ENCODE measurements around the gene TEX13D.

Gene TEX13D

DNA sequence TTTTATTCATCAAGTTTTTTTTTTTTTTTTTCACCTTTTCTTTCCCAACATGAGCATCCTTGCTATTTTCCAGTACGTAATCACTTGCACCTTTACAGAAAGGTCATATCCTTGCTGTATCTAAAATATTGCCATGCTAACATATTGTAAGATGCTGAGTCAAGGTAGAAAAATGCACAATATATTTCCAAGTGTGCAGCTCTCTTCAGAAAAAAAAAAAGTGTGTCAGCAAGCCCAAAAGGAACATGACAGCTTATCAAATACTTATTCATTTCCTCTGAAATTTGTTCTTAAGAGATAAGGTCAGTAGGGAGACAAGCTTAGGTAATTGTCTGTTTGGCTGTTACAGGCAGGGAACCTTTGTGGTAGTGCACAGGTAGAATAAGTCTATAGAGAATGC lies 40.9 kb downstream of the TEX13D start:
- no peak for DNase-seq (ENCODE audit: low read depth in 2 of 2)
- no peak for TF ChIP-seq CTCF (IDR thresholded peaks at IDR 0.05; ENCODE audit: low read depth, low read length)
- no peak overlapping the region for H3K4me3 ChIP-seq (replicated peaks in 1 of 2; ENCODE audit: low read depth in 2 of 2, low read length in 2 of 2)

DNA sequence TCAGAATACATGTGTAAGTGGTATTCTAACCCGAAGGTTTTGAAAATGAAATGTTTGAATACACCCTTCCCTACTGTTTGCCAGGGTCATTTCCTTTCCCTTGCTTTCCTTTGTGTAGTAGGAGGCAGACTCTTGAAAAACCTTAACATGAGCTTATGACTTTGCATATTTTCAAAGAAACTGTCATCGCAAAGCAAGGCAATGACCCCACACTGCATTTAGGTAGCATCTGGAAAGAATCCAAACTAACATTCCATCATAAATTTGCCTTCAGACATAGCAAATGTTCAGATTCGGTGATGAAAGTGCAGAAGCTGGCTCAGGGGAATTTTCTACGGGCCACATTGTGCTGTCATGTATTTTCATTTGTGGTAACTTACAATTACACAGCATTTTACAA lies 46.2 kb downstream of the TEX13D start:
- DNase-seq (ENCODE audit: low read depth in 2 of 2) = no peak
- TF ChIP-seq CTCF (IDR thresholded peaks at IDR 0.05; ENCODE audit: low read depth, low read length) = no peak
- no peak overlapping the region for H3K4me3 ChIP-seq (replicated peaks in 1 of 2; ENCODE audit: low read depth in 2 of 2, low read length in 2 of 2)

DNA sequence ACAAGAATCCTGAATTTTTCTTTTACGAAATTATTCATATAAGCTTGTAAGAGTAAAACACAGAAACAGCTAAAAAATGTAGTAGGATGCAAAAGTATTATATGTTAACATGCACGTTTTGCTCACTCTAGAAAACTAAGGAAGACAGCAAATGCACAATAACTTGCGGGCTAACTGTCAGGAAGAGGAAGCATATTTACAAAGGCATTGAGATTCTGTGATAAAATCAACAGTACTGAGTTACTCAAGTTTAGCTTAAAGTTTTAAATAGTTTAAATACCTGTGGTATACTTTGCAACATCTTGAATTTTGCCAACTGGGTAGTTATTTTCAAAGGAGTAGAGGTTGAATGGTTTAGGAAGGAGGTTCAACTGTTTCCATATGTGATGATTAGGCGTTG lies 50.9 kb downstream of the TEX13D start:
- no peak for DNase-seq (ENCODE audit: low read depth in 2 of 2)
- TF ChIP-seq CTCF (IDR thresholded peaks at IDR 0.05; ENCODE audit: low read depth, low read length) = no peak
- no peak overlapping the region for H3K4me3 ChIP-seq (replicated peaks in 1 of 2; ENCODE audit: low read depth in 2 of 2, low read length in 2 of 2)

- no peak for TF ChIP-seq CTCF (IDR thresholded peaks at IDR 0.05; ENCODE audit: low read depth, low read length)
- no peak overlapping the region for H3K4me3 ChIP-seq (replicated peaks in 1 of 2; ENCODE audit: low read depth in 2 of 2, low read length in 2 of 2)
- no peak for DNase-seq (ENCODE audit: low read depth in 2 of 2)
Observed at GRCh38 chrX:124386401-124386800, 53.9 kb downstream of the TEX13D start.
